SJSA1 (cell line): Measurements from ENCODE around the gene PRPSAP1. TPM values are rescaled to one million over a fixed set of nuclear protein-coding genes. Genes with fewer than 3 reads are reported as not detected.
A peak's percentile ranks its signal among the peaks of the same experiment; 100 is the strongest.

Experiments
- DNase-seq, 2 experiments: peaks; one replicate each; pipeline ENCODE4 v3.0.0-alpha.2; 2015 to 2020; ENCODE audit warnings: low spot score in 2 of 2, low read depth in 1 of 2
- H3K27ac ChIP-seq: fragments of 250-450 bp; sonication (Bioruptor Pico); 2 replicates; pipeline ENCODE4 v1.5.1; 2020; ENCODE audit warnings: mild to moderate bottlenecking, moderate library complexity
- H3K27me3 ChIP-seq: fragments of 250-450 bp; sonication (Bioruptor Pico); replicated peaks from 2 replicates; pipeline ENCODE4 v1.5.1; 2020; ENCODE audit warnings: mild to moderate bottlenecking, moderate library complexity
- H3K36me3 ChIP-seq: fragments of 250-450 bp; sonication (Bioruptor Pico); 2 replicates; pipeline ENCODE4 v1.5.1; 2020; ENCODE audit warnings: mild to moderate bottlenecking
- H3K4me1 ChIP-seq: fragments of 250-450 bp; sonication (Bioruptor Pico); replicated peaks from 2 replicates; pipeline ENCODE4 v1.6.1; 2021; ENCODE audit warnings: mild to moderate bottlenecking
- H3K4me3 ChIP-seq: fragments of 250-450 bp; sonication (Bioruptor Pico); 2 replicates; pipeline ENCODE4 v1.5.1; 2020; ENCODE audit warnings: mild to moderate bottlenecking
- H3K9me3 ChIP-seq: fragments of 250-450 bp; sonication (Bioruptor Pico); replicated peaks from 2 replicates; pipeline ENCODE4 v1.5.1; 2020; ENCODE audit warnings: mild to moderate bottlenecking
- total RNA-seq: library from RNA; depleted of rRNA; stranded (reverse); fragments of >200 nt; shearing (Covaris generic); gene quantifications from 2 replicates; pipeline ENCODE4 v1.2.3, GENCODE V29; 2014

The PRPSAP1 gene
- total RNA-seq, 1 experiment from 2014 or later, result 65.4 TPM

DNA sequence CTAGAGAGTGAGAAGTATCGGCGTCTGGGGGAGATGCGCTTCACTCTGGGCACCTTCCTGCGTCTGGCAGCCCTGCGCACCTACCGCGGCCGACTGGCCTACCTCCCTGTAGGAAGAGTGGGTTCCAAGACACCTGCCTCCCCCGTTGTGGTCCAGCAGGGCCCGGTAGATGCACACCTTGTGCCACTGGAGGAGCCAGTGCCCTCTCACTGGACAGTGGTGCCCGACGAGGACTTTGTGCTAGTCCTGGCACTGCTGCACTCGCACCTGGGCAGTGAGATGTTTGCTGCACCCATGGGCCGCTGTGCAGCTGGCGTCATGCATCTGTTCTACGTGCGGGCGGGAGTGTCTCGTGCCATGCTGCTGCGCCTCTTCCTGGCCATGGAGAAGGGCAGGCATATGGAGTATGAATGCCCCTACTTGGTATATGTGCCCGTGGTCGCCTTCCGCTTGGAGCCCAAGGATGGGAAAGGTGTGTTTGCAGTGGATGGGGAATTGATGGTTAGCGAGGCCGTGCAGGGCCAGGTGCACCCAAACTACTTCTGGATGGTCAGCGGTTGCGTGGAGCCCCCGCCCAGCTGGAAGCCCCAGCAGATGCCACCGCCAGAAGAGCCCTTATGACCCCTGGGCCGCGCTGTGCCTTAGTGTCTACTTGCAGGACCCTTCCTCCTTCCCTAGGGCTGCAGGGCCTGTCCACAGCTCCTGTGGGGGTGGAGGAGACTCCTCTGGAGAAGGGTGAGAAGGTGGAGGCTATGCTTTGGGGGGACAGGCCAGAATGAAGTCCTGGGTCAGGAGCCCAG, 33.5 kb upstream of the PRPSAP1 start:
- H3K4me1 ChIP-seq, result peaks cover 82% of the 10 kb centered on the region
- H3K27me3 ChIP-seq, result no peaks in the 10 kb centered on the region
- peaks cover 3% of the 10 kb centered on the region; the same call in 1 of the 2 replicates for H3K9me3 ChIP-seq
- peak overlapping the region; percentile 90; the same call in 1 of the 2 replicates for H3K4me3 ChIP-seq
- DNase-seq, result no peak
- no peak overlapping the region for H3K27ac ChIP-seq
- peaks cover 80% of the 10 kb centered on the region for H3K36me3 ChIP-seq

- Histone ChIP-seq H3K9me3 (peaks cover 3% of the 10 kb centered on the region; the same call in 1 of the 2 replicates), H3K4me1 (peaks cover 87% of the 10 kb centered on the region), H3K27ac (peak overlapping the region; percentile 93), H3K27me3 (no peaks in the 10 kb centered on the region), H3K4me3 (peak overlapping the region; percentile 90), H3K36me3 (peaks cover 73% of the 10 kb centered on the region)
- DNase-seq, result peak; percentile 91 to 95
Measured at GRCh38 chr17:76385892-76386786, 32.4 kb upstream of the PRPSAP1 start.

DNA sequence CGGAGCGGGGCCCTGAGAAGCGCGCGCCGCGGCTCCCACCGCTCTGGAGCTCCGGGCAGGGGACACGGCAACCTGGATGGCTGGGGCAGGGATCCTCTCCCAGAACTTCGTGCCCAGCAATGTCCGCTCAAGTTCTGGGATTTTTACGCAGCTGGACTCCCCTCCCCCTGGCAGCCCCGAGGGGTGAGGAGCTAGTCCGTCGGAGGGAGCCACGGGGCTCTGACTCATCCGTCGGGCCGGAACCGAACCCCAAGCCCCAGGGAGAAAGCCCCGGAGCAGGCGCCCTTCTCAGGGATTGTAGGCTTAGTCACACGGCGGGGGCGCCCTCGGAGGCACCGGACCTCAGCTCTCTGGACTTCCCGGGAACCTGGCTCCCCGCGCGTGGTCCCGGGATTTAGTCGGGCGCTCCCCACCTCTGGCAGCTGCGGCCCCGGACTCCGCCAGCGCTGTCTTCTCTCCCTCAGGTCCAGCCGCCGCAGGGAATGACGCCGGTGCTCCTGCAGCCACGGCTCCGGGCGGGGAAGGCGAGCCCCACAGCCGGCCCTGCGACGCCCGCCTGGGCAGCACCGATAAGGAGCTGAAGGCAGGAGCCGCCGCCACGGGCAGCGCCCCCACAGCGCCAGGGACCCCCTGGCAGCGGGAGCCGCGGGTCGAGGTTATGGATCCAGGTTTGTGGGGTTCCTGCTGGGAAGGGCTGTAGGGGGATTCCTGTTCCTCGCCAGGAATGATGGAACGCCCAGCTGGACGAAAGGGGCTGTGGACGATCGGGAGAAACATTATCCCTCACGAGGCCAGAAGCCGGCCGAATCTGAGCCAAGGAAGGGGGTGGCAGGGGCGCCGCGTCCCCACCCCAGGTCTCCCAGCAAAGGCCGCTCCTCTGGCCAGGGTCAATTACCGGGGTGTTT, 31.5 kb upstream of the PRPSAP1 start:
- DNase-seq, result peak; percentile 90 to 91
- Histone ChIP-seq H3K4me1 (peaks cover 79% of the 10 kb centered on the region), H3K36me3 (peaks cover 64% of the 10 kb centered on the region), H3K4me3 (peak overlapping the region; percentile 90), H3K27ac (peak overlapping the region; percentile 93), H3K27me3 (no peaks in the 10 kb centered on the region), H3K9me3 (peaks cover 3% of the 10 kb centered on the region; the same call in 1 of the 2 replicates)

- Histone ChIP-seq H3K27me3 (no peaks in the 10 kb centered on the region), H3K36me3 (peaks cover 58% of the 10 kb centered on the region), H3K27ac (peak within 1 kb of the TSS; percentile 93), H3K9me3 (peaks cover 3% of the 10 kb centered on the region; the same call in 1 of the 2 replicates), H3K4me3 (peak within 1 kb of the TSS; percentile 90), H3K4me1 (peaks cover 76% of the 10 kb centered on the region)
- peak; percentile 88 to 91 for DNase-seq
Measured at GRCh38 chr17:76384222-76384986, 30.7 kb upstream of the PRPSAP1 start, which contains the start of gene SPHK1. TSS of gene SPHK1 (plus strand) at chr17:76384609. CDS start at chr17:76385645, 1,036 bp downstream.

- H3K27ac ChIP-seq, result peak overlapping the region; percentile 93
- peaks cover 3% of the 10 kb centered on the region; the same call in 1 of the 2 replicates for H3K9me3 ChIP-seq
- H3K36me3 ChIP-seq, result peaks cover 55% of the 10 kb centered on the region
- DNase-seq, result peak; percentile 79 to 86
- H3K4me3 ChIP-seq, result peak overlapping the region; percentile 90
- H3K27me3 ChIP-seq, result no peaks in the 10 kb centered on the region
- peaks cover 71% of the 10 kb centered on the region for H3K4me1 ChIP-seq
Measured at GRCh38 chr17:76383546-76384221, 30.0 kb upstream of the PRPSAP1 start.

- peak; percentile 89 to 93 for DNase-seq
- H3K9me3 ChIP-seq, result peaks cover 3% of the 10 kb centered on the region; the same call in 1 of the 2 replicates
- peaks cover 56% of the 10 kb centered on the region for H3K36me3 ChIP-seq
- peak overlapping the region; percentile 93 for H3K27ac ChIP-seq
- no peaks in the 10 kb centered on the region for H3K27me3 ChIP-seq
- H3K4me3 ChIP-seq, result peak overlapping the region; percentile 90
- H3K4me1 ChIP-seq, result peaks cover 66% of the 10 kb centered on the region
Measured at GRCh38 chr17:76382803-76383545, 29.3 kb upstream of the PRPSAP1 start.

- H3K4me1 ChIP-seq, result peaks cover 60% of the 10 kb centered on the region
- DNase-seq, result peak; percentile 88 to 90
- H3K27me3 ChIP-seq, result no peaks in the 10 kb centered on the region
- H3K9me3 ChIP-seq, result peaks cover 3% of the 10 kb centered on the region; the same call in 1 of the 2 replicates
- peak overlapping the region; percentile 90 for H3K4me3 ChIP-seq
- H3K36me3 ChIP-seq, result peaks cover 51% of the 10 kb centered on the region
- peak overlapping the region; percentile 93 for H3K27ac ChIP-seq
Measured at GRCh38 chr17:76382351-76382802, 28.7 kb upstream of the PRPSAP1 start.

- Histone ChIP-seq H3K4me1 (peaks cover 54% of the 10 kb centered on the region), H3K4me3 (peak overlapping the region; percentile 90), H3K36me3 (peaks cover 45% of the 10 kb centered on the region), H3K9me3 (peaks cover 3% of the 10 kb centered on the region; the same call in 1 of the 2 replicates), H3K27me3 (no peaks in the 10 kb centered on the region), H3K27ac (peak overlapping the region; percentile 93)
- DNase-seq, result peak in 1 of 2 experiments; percentile 46
Measured at GRCh38 chr17:76381633-76382350, 28.1 kb upstream of the PRPSAP1 start.

GRCh38 chr17:76379646-76380376, 26.1 kb upstream of the PRPSAP1 start:
- H3K9me3 ChIP-seq, result peaks cover 3% of the 10 kb centered on the region; the same call in 1 of the 2 replicates
- no peaks in the 10 kb centered on the region for H3K27me3 ChIP-seq
- H3K4me3 ChIP-seq, result no peak overlapping the region
- H3K36me3 ChIP-seq, result peaks cover 25% of the 10 kb centered on the region
- no peak overlapping the region for H3K27ac ChIP-seq
- no peak for DNase-seq
- H3K4me1 ChIP-seq, result peaks cover 34% of the 10 kb centered on the region

DNA sequence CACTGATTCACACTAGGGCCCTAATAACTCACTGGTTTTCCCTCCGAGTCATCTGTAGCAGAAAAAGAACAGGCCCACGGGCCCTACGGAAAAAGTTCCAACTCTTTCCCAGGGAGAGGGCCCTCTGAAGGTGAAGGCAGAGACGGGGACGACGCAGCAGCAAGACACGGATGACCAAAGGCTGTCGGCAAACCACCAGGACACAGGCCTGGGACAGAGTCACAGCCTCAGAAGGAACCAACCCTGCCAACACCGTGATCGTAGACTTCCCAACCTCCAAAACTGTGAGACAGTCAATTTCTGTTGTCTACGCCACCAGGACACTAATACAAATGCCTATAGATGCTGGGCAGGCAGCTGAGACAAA, 25.5 kb upstream of the PRPSAP1 start:
- no peak for DNase-seq
- H3K9me3 ChIP-seq, result no peaks in the 10 kb centered on the region; the same call in 1 of the 2 replicates
- no peak overlapping the region for H3K27ac ChIP-seq
- no peak overlapping the region for H3K4me3 ChIP-seq
- H3K36me3 ChIP-seq, result peaks cover 20% of the 10 kb centered on the region
- peaks cover 30% of the 10 kb centered on the region for H3K4me1 ChIP-seq
- no peaks in the 10 kb centered on the region for H3K27me3 ChIP-seq
